AG09319 (cell line): ENCODE measurements around the gene DCLK1.
"Not testable (repeated sequence)": the region's sequence is repeated elsewhere in the genome, so short reads cannot be mapped to it uniquely, and the experiment has no call there.

Experiments
- DNase-seq: peaks from one replicate; pipeline ENCODE4 v3.0.0-alpha.2; 2010; ENCODE audit warnings: low read depth; ENCODE audit errors: extremely low read depth
- TF ChIP-seq, protein P1 (sequence below): IDR thresholded peaks from 2 replicates; pipeline ENCODE4 v1.5.1; 2011; ENCODE audit warnings: low read depth, mild to moderate bottlenecking, inconsistent platforms, low read length, moderate library complexity

DCLK1 gene

DNA sequence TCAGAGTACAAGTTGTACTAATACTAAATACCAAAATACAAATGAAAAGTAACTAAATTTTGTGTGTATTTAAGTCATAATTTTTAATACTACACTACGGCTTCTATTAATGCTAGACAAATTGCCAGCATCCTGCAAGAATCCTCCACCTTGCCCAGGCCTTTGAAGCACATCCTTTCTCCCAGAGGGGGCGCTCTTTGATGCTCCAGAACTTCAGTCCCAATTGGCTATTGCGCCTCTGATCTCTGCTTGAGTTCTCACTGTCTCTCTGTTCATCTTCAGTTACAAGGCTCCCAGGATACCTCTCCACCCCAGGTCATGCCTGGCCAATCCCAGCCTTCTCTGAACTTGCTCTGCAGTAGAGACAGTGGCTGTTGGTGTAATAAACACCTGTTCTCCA, 141.0 kb downstream of the DCLK1 start:
- TF ChIP-seq, protein P1, sequence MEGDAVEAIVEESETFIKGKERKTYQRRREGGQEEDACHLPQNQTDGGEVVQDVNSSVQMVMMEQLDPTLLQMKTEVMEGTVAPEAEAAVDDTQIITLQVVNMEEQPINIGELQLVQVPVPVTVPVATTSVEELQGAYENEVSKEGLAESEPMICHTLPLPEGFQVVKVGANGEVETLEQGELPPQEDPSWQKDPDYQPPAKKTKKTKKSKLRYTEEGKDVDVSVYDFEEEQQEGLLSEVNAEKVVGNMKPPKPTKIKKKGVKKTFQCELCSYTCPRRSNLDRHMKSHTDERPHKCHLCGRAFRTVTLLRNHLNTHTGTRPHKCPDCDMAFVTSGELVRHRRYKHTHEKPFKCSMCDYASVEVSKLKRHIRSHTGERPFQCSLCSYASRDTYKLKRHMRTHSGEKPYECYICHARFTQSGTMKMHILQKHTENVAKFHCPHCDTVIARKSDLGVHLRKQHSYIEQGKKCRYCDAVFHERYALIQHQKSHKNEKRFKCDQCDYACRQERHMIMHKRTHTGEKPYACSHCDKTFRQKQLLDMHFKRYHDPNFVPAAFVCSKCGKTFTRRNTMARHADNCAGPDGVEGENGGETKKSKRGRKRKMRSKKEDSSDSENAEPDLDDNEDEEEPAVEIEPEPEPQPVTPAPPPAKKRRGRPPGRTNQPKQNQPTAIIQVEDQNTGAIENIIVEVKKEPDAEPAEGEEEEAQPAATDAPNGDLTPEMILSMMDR, result no peak
- no peak for DNase-seq

DNA sequence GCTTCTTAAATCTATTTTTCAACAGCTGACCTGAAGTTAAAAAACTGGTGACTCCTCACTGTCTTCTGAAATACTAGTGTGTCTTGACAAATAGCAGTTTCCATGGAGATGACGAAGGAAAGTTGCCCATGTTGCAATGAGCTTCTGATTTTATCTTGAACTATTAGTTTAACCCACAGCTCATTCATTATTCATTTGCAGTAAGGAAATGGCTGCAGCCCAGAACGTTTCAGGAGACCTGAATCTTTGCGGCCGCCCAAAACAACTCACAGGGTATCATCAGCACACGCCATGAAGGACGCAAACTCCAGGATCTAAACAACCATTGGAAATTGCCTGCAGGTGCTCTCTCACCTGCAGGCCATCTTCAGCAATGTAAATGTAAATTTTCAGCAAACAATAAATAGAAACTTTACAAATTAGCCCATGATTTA, 142.5 kb downstream of the DCLK1 start:
- no peak for DNase-seq
- TF ChIP-seq, protein P1, result no peak

DNA sequence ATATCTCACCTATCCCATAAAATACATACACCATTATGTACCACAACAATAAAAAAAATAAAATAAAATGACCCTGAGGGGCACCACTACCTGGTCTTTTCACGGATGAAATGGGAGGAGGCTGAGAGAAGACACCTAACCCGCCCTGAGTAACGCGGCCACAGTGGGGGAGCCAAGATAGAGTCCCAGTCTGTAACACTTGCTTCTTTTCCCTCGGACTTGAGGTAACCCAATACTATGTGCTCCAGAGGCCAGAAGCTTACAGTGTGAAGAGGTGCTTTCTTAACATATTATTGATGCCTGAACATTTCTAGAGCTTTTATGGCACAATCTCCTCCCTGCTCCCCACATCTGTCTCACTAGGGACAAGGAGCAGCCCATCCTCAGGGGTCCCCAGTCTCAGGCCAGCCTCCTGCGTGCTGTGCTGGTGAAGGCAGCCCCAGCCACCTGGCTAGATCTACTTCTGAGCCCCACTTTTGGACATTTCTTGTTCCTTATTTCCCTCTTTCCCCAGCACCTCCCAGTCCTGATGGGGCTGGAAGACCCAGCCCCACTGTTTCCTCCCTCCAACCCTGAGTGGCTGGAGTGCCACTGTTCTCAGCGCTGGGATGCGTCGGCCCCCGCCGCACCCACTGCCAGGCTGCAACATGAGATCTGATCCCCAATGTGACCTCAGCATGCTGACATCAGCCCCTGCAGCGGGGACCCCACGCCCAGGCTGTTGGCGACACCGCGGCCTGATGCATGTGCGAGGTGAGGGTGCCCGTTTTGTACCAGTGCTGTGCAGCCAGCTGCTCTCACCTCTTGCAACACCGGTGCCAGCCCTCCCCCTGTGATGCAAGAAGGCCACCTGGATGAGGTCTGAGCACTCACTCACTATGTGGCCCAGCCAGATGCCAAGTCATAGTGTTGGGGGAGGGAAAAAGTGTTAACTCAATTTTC, 143.3 kb downstream of the DCLK1 start:
- DNase-seq, result no peak
- TF ChIP-seq, protein P1, result no peak

DNA sequence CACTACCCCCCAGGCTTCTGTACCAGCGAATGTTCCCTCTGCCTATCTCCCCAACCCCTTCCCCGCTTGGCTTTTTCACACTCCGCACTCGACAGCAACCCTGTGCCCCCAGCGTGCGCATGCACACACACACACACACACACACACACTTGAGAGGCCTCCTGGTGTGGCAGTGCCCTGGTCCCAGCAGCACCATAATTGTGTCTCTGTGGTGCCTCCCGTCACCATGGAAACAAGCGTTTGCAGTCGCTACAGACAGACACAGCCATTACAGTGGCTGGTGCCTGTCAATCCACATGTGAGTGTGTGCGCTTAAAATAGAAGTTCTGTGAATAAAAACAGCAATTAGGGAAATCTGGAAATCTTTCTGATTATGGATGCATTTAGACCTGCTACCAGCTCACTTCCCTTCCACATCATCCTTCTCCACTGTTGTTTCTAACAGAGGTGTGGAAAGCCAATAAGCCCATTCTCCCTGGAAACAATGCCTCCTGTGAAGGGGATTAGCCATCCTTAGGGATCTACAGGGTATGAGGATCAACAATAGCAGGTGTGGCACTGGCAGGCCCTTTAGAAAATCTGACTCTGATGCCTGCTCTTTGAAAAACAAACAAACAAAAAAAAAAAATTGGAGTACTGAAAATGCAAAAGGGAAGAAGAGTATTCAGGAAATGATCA, 146.3 kb downstream of the DCLK1 start:
- no peak for DNase-seq
- TF ChIP-seq, protein P1, result no peak

DNA sequence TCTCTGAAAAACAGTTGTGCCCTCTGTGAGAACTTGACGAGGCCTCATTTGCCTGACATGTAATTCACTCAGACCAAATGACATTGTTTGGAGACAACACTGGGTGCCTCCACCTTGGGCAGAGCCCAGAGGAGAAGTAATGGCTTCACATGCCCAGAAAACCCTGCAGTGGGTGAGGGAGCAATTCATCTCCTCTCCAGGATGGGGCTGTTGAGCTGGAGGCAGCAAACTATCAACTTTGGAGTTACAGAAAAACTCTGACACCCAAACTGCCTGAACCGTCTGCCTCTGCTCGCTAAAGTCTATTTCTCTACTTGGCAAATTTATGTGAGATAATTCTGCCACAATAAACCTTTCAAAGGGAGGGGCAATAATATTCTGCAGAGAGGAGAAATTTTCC, 146.9 kb downstream of the DCLK1 start:
- no peak for DNase-seq
- TF ChIP-seq, protein P1, result no peak

DNA sequence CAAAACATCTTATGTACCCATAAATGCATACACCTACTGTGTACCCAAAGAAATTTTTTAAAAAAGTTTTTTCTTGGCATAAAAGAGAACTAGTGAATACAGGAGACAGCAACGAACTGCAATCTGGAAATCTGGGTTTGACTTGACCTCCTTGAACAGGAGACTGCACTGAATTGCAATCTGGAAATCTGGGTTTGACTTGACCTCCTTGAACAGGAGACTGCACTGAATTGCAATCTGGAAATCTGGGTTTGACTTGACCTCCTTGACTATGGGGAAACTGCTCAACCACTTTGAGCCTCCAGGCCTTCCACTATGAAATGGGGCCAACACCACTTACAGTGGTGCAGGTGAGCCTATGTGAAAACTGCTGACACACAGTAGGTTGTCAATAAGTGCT, 147.5 kb downstream of the DCLK1 start:
- not testable (repeated sequence) for DNase-seq

DNA sequence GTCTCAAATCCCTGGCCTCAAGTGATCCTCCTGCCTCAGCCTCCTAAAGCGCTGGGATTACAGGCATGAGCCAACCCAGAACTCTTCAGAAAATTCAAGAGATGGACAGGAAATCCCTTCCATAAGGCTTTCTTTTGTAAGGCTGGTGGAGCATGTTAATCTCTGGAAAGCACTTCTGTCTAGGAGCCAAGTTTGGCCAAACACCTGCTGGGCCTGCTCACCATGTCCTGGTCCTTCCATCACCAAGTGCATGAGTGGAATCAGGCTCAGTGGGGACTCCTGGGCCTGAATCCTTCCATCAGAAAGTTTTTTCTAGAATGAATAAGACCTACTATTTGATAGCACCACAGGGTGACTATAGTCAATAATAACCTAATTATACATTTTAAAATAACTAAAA, 148.0 kb downstream of the DCLK1 start:
- no peak for DNase-seq
- TF ChIP-seq, protein P1, result no peak
